K562 (cell line): ENCODE data around the gene CEMIP. TPM values are rescaled to one million over a fixed set of nuclear protein-coding genes. Genes with fewer than 3 reads are reported as not detected.

Experiments used
- ATAC-seq: fragments of 200-7000 bp; cut with Tn5 transposase; 3 replicates; pipeline ENCODE4 v1.9.1; 2020; ENCODE audit warnings: moderate library complexity
- BruUV-seq: library from RNA; stranded (reverse); fragments of 400-500 nt; replicated peaks from 2 replicates; lab custom pipeline; 2021; lab: Mats Ljungman, UMichigan
- CTCF ChIA-PET: fragments of 300-600 bp; formaldehyde crosslinking; extraction: SDS; loops from one replicate; lab custom pipeline; 2021; ENCODE audit warnings: low intra/inter-chr PET ratio; lab: Yijun Ruan, JAX
- POLR2A ChIA-PET: fragments of 300-600, 350-650 bp; sonication (Branson Sonifier 250); formaldehyde crosslinking; extraction: SDS; loops from one replicate; lab custom pipeline; 2021; ENCODE audit warnings: antibody characterized with exemption, inconsistent platforms; lab: Yijun Ruan, JAX
- DNase-seq, 4 experiments: peaks; one replicate each; pipeline versions ENCODE4 v3.0.0 to v3.0.0-alpha.2; 2011 to 2018; ENCODE audit warnings: low spot score in 3 of 4, mixed read lengths in 3 of 4; ENCODE audit errors: extremely low read depth in 1 of 4
- FAIRE-seq: peaks from 2 replicates; lab custom pipeline; 2011; peaks lifted over from hg19 to GRCh38; lab: Jason Lieb, UNC
- H2AFZ ChIP-seq: 2 replicates; pipeline ENCODE4 v1.6.0; 2011; ENCODE audit warnings: low read depth, low read length, control low read depth, inconsistent platforms
- H3K27ac ChIP-seq: fragments of 200-600 bp; 3 replicates; pipeline ENCODE4 v1.8.0; 2011; ENCODE audit warnings: low read depth, mild to moderate bottlenecking, control low read depth, inconsistent platforms, low read length, moderate library complexity, mixed read lengths; ENCODE audit errors: extremely low read depth
- H3K27me3 ChIP-seq, 2 experiments: fragments of 300-600 bp in 1 of 2; 2 replicates in 1 of 2; 3 replicates in 1 of 2; pipeline versions ENCODE4 v1.6.0 to v1.8.0; 2011; ENCODE audit warnings: inconsistent platforms in 2 of 2, low read length in 2 of 2, mild to moderate bottlenecking in 1 of 2, mixed read lengths in 1 of 2, moderate library complexity in 1 of 2; ENCODE audit not compliant: control insufficient read depth in 2 of 2, insufficient read depth in 2 of 2
- H3K36me3 ChIP-seq: fragments of 300-600 bp; 3 replicates; pipeline ENCODE4 v1.8.0; 2011; ENCODE audit warnings: mild to moderate bottlenecking, low read length, inconsistent platforms; ENCODE audit not compliant: control insufficient read depth, insufficient read depth
- H3K4me1 ChIP-seq, 2 experiments: fragments of 200-600 bp in 1 of 2; replicated peaks in 1 of 2; 2 replicates in 1 of 2; 3 replicates in 1 of 2; pipeline versions ENCODE4 v1.5.1 to v1.8.0; 2011; ENCODE audit warnings: inconsistent platforms in 2 of 2, low read length in 2 of 2, mild to moderate bottlenecking in 1 of 2, mixed read lengths in 1 of 2, moderate library complexity in 1 of 2; ENCODE audit not compliant: control insufficient read depth in 2 of 2, insufficient read depth in 2 of 2
- H3K4me2 ChIP-seq: 2 replicates; pipeline ENCODE4 v1.6.1; 2011; ENCODE audit warnings: low read length, control low read depth, inconsistent platforms, mixed read lengths; ENCODE audit not compliant: insufficient read depth
- H3K4me3 ChIP-seq: fragments of 200-600 bp; sonication (generic), shearing (Covaris generic); 2 replicates; pipeline ENCODE4 v1.5.1; 2016; ENCODE audit warnings: control low read depth, inconsistent platforms
- H3K79me2 ChIP-seq: fragments of 200-600 bp; 3 replicates; pipeline ENCODE4 v1.8.0; 2011; ENCODE audit warnings: low read length, inconsistent platforms; ENCODE audit not compliant: control insufficient read depth, insufficient read depth
- H3K9ac ChIP-seq, 2 experiments: 2 replicates each; pipeline versions ENCODE4 v1.6.0 to v1.6.1; 2011; ENCODE audit warnings: low read depth in 2 of 2, low read length in 2 of 2, control low read depth in 1 of 2, inconsistent platforms in 1 of 2, mild to moderate bottlenecking in 1 of 2, mixed read lengths in 1 of 2; ENCODE audit not compliant: insufficient read depth in 1 of 2
- H3K9me1 ChIP-seq: one replicate; pipeline ENCODE4 v1.6.0; 2011; ENCODE audit warnings: inconsistent platforms, mild to moderate bottlenecking, low read length, moderate library complexity; ENCODE audit not compliant: control insufficient read depth, insufficient read depth
- H3K9me3 ChIP-seq: replicated peaks from 2 replicates; pipeline ENCODE4 v1.5.1; 2011; ENCODE audit warnings: low read depth, low read length, inconsistent platforms; ENCODE audit not compliant: control insufficient read depth, insufficient read depth
- H4K20me1 ChIP-seq: replicated peaks from 2 replicates; pipeline ENCODE4 v1.6.1; 2011; ENCODE audit warnings: low read length, inconsistent platforms, mixed read lengths; ENCODE audit not compliant: control insufficient read depth, insufficient read depth
- BCL6 ChIP-seq: fragments of 250-450 bp; sonication (Bioruptor Pico); IDR thresholded peaks from 2 replicates; pipeline ENCODE4 v1.4.0; 2020
- CBFA2T3 ChIP-seq: fragments of 450-650 bp; IDR thresholded peaks from 2 replicates; pipeline ENCODE4 v1.6.1; 2017
- E2F3 ChIP-seq: fragments of 250-450 bp; sonication (Bioruptor Pico); IDR thresholded peaks from 2 replicates; pipeline ENCODE4 v1.4.0; 2020; ENCODE audit warnings: mild to moderate bottlenecking
- ETS1 ChIP-seq: conservative IDR thresholded peaks from 2 replicates; pipeline ENCODE4 v1.6.1; 2011; ENCODE audit warnings: low read depth, mild to moderate bottlenecking, low read length; ENCODE audit not compliant: control insufficient read depth
- ETV1 ChIP-seq: fragments of 450-650 bp; conservative IDR thresholded peaks from 2 replicates; pipeline ENCODE4 v1.6.1; 2016; ENCODE audit warnings: missing genetic modification characterization, control low read depth, low read depth, missing compliant biosample characterization
- HMGN3 ChIP-seq: IDR thresholded peaks from 2 replicates; pipeline ENCODE4 v1.6.1; 2011; ENCODE audit warnings: borderline replicate concordance, low read depth, mild to moderate bottlenecking, mixed read lengths, low read length; ENCODE audit not compliant: insufficient read length; ENCODE audit errors: extremely low read depth
- KAT8 ChIP-seq: fragments of 450-650 bp; IDR thresholded peaks from 2 replicates; pipeline ENCODE4 v1.6.1; 2016; ENCODE audit warnings: low read depth, mild to moderate bottlenecking
- SAFB ChIP-seq: fragments of 200-400 bp; formaldehyde crosslinking; IDR thresholded peaks from 2 replicates; pipeline ENCODE4 v1.6.1; 2017; ENCODE audit warnings: low read depth, low read length, borderline replicate concordance
- SMAD1 ChIP-seq: fragments of 150-350 bp; IDR thresholded peaks from 2 replicates; pipeline ENCODE4 v1.6.1; 2014; ENCODE audit warnings: low read length, low read depth; ENCODE audit not compliant: partially characterized antibody
- ZNF124 ChIP-seq: sonication (generic); formaldehyde crosslinking; IDR thresholded peaks from 2 replicates; pipeline ENCODE4 v1.8.1; 2022; ENCODE audit warnings: missing genetic modification reagents
- ZNF232 ChIP-seq: sonication (generic); formaldehyde crosslinking; IDR thresholded peaks from 2 replicates; pipeline ENCODE4 v1.8.0; 2022; ENCODE audit warnings: mild to moderate bottlenecking, missing genetic modification reagents
- ZNF655 ChIP-seq: fragments of 250-450 bp; sonication (Bioruptor Pico); IDR thresholded peaks from 2 replicates; pipeline ENCODE4 v1.5.0; 2021
- WGBS: fragments of 100-300 bp; shearing (Covaris generic); methylation state at CpG from one replicate; pipeline ENCODE4 v1.1.6; 2016; ENCODE audit warnings: low coverage, mixed read lengths; ENCODE audit not compliant: insufficient coverage; ENCODE audit errors: missing lambda C conversion rate; 5-methylcytosine and 5-hydroxymethylcytosine counted together
- in situ Hi-C: fragments of 300-500 bp; cut with MboI; formaldehyde crosslinking; loops from 4 replicates; pipeline ENCODE4 v1.15.0; 2018; ENCODE audit warnings: inconsistent platforms, mixed read lengths
- intact Hi-C: fragments of 100-400 bp; cut with micrococcal nuclease; formaldehyde crosslinking; loops from 2 replicates; pipeline ENCODE4 v1.14.2; 2022
- polyA plus RNA-seq, 8 experiments: library from polyadenylated mRNA; depleted of rRNA in 4 of 8; stranded (reverse) in 5 of 8; unstranded in 3 of 8; fragments of >200 nt; fragmentation: Nextera tagmentation in 2 of 8; fragmentation: Illumina TruSeq in 1 of 8; extraction: Ambion mirVana in 2 of 8; extraction: Trizol in 1 of 8; gene quantifications; 2 replicates each; pipeline versions ENCODE4 v1.2.1 to v1.2.3, GENCODE V29; 2011 to 2014; ENCODE audit warnings: inconsistent platforms in 1 of 8, missing spikeins in 1 of 8
- total RNA-seq, 7 experiments: library from RNA; depleted of rRNA in 6 of 7; stranded (reverse); fragments of >200 nt in 6 of 7; fragmentation: Illumina TruSeq in 2 of 7; extraction: Trizol in 2 of 7; gene quantifications; 2 replicates each; pipeline versions ENCODE4 v1.2.1 to v1.2.3, GENCODE V29; 2011 to 2021; ENCODE audit warnings: low replicate concordance in 1 of 7
- TF ChIP-seq, protein P1 (sequence below), 2 experiments: fragments of 450-650 bp; IDR thresholded peaks; 2 replicates each; pipeline ENCODE4 v1.6.1; 2016
- TF ChIP-seq, protein P2 (sequence below): sonication (generic); formaldehyde crosslinking; IDR thresholded peaks from 2 replicates; pipeline ENCODE4 v1.8.0; 2023; ENCODE audit warnings: mild to moderate bottlenecking, missing genetic modification reagents

The CEMIP gene
- total and polyA plus RNA-seq, 9 of the 15 experiments (the other 6 are each of a cell fraction or from before 2014, with no cell fraction given) = 0.33 TPM; not detected in 8

- POLR2A ChIA-PET = no interaction called here
- Histone ChIP-seq H3K4me3 (no peak overlapping the region), H3K9me1 (no peaks in the 10 kb centered on the region), H3K36me3 (no peaks in the 10 kb centered on the region), H3K4me1 (no peaks in the 10 kb centered on the region), H2AFZ (no peak overlapping the region), H3K4me2 (no peak overlapping the region), H3K27me3 (peaks cover 5 to 16% of the 10 kb centered on the region in 2 experiments; a peak in 3 of 5 replicates), H3K9ac (no peak overlapping the region), H3K27ac (no peak overlapping the region), H4K20me1 (peaks cover 6% of the 10 kb centered on the region; the same call in 1 of the 2 replicates), H3K79me2 (no peaks in the 10 kb centered on the region), H3K9me3 (no peaks in the 10 kb centered on the region)
- no peak for FAIRE-seq
- TF ChIP-seq HMGN3 (no peak), ETV1 (tag) (no peak), ZNF124 (CRISPR knock-in tag) (no peak), ETS1 (no peak), BCL6 (no peak), KAT8 (no peak), SMAD1 (no peak), CBFA2T3 (no peak), ZNF232 (CRISPR knock-in tag) (no peak), E2F3 (no peak), SAFB (no peak), ZNF655 (no peak)
- TF ChIP-seq, protein P1, sequence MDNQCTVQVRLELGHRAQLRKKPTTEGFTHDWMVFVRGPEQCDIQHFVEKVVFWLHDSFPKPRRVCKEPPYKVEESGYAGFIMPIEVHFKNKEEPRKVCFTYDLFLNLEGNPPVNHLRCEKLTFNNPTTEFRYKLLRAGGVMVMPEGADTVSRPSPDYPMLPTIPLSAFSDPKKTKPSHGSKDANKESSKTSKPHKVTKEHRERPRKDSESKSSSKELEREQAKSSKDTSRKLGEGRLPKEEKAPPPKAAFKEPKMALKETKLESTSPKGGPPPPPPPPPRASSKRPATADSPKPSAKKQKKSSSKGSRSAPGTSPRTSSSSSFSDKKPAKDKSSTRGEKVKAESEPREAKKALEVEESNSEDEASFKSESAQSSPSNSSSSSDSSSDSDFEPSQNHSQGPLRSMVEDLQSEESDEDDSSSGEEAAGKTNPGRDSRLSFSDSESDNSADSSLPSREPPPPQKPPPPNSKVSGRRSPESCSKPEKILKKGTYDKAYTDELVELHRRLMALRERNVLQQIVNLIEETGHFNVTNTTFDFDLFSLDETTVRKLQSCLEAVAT (IDR thresholded peaks at IDR 0.05) = no peak
- TF ChIP-seq, protein P2, sequence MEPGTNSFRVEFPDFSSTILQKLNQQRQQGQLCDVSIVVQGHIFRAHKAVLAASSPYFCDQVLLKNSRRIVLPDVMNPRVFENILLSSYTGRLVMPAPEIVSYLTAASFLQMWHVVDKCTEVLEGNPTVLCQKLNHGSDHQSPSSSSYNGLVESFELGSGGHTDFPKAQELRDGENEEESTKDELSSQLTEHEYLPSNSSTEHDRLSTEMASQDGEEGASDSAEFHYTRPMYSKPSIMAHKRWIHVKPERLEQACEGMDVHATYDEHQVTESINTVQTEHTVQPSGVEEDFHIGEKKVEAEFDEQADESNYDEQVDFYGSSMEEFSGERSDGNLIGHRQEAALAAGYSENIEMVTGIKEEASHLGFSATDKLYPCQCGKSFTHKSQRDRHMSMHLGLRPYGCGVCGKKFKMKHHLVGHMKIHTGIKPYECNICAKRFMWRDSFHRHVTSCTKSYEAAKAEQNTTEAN (CRISPR knock-in tag) = no peak
- DNase-seq = no peak
- intact Hi-C loops (no loop called here), in situ Hi-C loops (no loop called here)
- ATAC-seq = no peak
- no TSS peak for BruUV-seq
- 0% methylated on average over 4 of the region's 4 CpGs for WGBS
- CTCF ChIA-PET = no interaction called here
These were observed 10.6 kb downstream of the CEMIP start for GRCh38 chr15:80789796-80790195.
